ENCODE measurements around the gene CD86. TPM values are rescaled to one million over a fixed set of nuclear protein-coding genes. Genes with fewer than 3 reads are reported as not detected.
"Not testable (repeated sequence)": the region's sequence is repeated elsewhere in the genome, so short reads cannot be mapped to it uniquely, and the experiment has no call there.

CD86 gene
- polyA plus RNA-seq (ENCODE audit: insufficient read depth in 1 of 5, insufficient read length in 5 of 5, low replicate concordance in 1 of 5), result 1 to 10 TPM; 2.1 to 4.3 (median 3.3) TPM
- long read RNA-seq, donor 1, partial matches to known transcripts, result 0 of 1 reads
- long read RNA-seq, donor 1, other reads (novel, unspliced or antisense), result 0 of 1 reads
- long read RNA-seq, donor 2, result 0 reads
- long read RNA-seq, donor 3, partial matches to known transcripts, result 0 of 1 reads
- long read RNA-seq, donor 3, other reads (novel, unspliced or antisense), result 0 of 1 reads
- long read RNA-seq, donor 4, result 0 reads
- long read RNA-seq, donor 5, result 0 reads
- long read RNA-seq, donor 6, result 0 reads
- long read RNA-seq, donor 7, partial matches to known transcripts, result 0 of 2 reads
- long read RNA-seq, donor 7, other reads (novel, unspliced or antisense), result 0 of 2 reads
- long read RNA-seq, donor 8, result 0 reads

GRCh38 chr3:122055215-122055614, at the start of gene CD86:
Gene CD86 (plus strand): TSS chr3:122055362. CDS start chr3:122055490, 128 bp downstream.
- DNase-seq, result no peak

- DNase-seq, result no peak
Measured at GRCh38 chr3:122006267-122006666, 48.9 kb upstream of the CD86 start.

GRCh38 chr3:122008166-122008565, 47.0 kb upstream of the CD86 start:
- no peak for DNase-seq

- DNase-seq, result no peak
Measured at GRCh38 chr3:122010506-122010905, 44.7 kb upstream of the CD86 start.

- no peak for DNase-seq
Measured at GRCh38 chr3:122011396-122011795, 43.8 kb upstream of the CD86 start.

- no peak for DNase-seq
Measured at GRCh38 chr3:122012821-122013220, 42.3 kb upstream of the CD86 start.

- no peak for DNase-seq
Measured at GRCh38 chr3:122013448-122013925, 41.7 kb upstream of the CD86 start.

GRCh38 chr3:122014741-122015140, 40.4 kb upstream of the CD86 start:
- DNase-seq, result no peak

- no peak for DNase-seq
Measured at GRCh38 chr3:122019493-122019892, 35.7 kb upstream of the CD86 start.

GRCh38 chr3:122021037-122021436, 34.1 kb upstream of the CD86 start:
- DNase-seq, result no peak

- DNase-seq, result peak in 1 of 2 donors; percentile 35
Measured at GRCh38 chr3:122021811-122022401, 33.3 kb upstream of the CD86 start, which contains the start of gene ILDR1. Gene ILDR1 (minus strand): TSS chr3:122022247. CDS start chr3:122022077, 170 bp downstream.

- no peak for DNase-seq
Measured at GRCh38 chr3:122023335-122023910, 31.7 kb upstream of the CD86 start.

- no peak for DNase-seq
Measured at GRCh38 chr3:122024800-122025199, 30.4 kb upstream of the CD86 start.

GRCh38 chr3:122025296-122025695, 29.9 kb upstream of the CD86 start:
- DNase-seq, result no peak

GRCh38 chr3:122030381-122031122, 24.6 kb upstream of the CD86 start:
- DNase-seq, result no peak

GRCh38 chr3:122031123-122031468, 24.1 kb upstream of the CD86 start:
- no peak for DNase-seq

GRCh38 chr3:122032531-122032930, 22.6 kb upstream of the CD86 start:
- DNase-seq, result no peak

GRCh38 chr3:122033023-122033422, 22.1 kb upstream of the CD86 start:
- DNase-seq, result no peak

- not testable (repeated sequence) for DNase-seq
Measured at GRCh38 chr3:122047296-122047695, 7.9 kb upstream of the CD86 start.

- DNase-seq, result not testable (repeated sequence)
Measured at GRCh38 chr3:122047773-122048172, 7.4 kb upstream of the CD86 start.

- DNase-seq, result no peak
Measured at GRCh38 chr3:122052968-122053367, 2.2 kb upstream of the CD86 start.

GRCh38 chr3:122057671-122058070, 2.5 kb downstream of the CD86 start:
- DNase-seq, result no peak
